IMR-90 (cell line): ENCODE results near the gene TRIM46. TPM values are rescaled to one million over a fixed set of nuclear protein-coding genes. Genes with fewer than 3 reads are reported as not detected.

Source experiments
- ATAC-seq: fragments of 200-7000 bp; cut with Tn5 transposase; 2 replicates; pipeline ENCODE4 v1.9.1; 2020; ENCODE audit warnings: low read depth, mild to moderate bottlenecking, moderate library complexity
- BruUV-seq: library from RNA; stranded (reverse); fragments of 400-500 nt; replicated peaks from 2 replicates; lab custom pipeline; 2021; lab: Mats Ljungman, UMichigan
- CTCF ChIA-PET: fragments of 300-600 bp; formaldehyde crosslinking; extraction: SDS; loops from one replicate; lab custom pipeline; 2021; ENCODE audit warnings: antibody characterized with exemption; lab: Yijun Ruan, JAX
- POLR2A ChIA-PET: fragments of 300-600 bp; sonication (Branson Sonifier 250); formaldehyde crosslinking; loops from one replicate; lab custom pipeline; 2022; ENCODE audit warnings: antibody characterized with exemption; ENCODE audit not compliant: unreplicated experiment; lab: Charles Lee
- DNase-seq: peaks from one replicate; pipeline ENCODE4 v3.0.0; 2013
- H2AFZ ChIP-seq: replicated peaks from 2 replicates; pipeline ENCODE3; 2013; ENCODE audit warnings: low read length, mild to moderate bottlenecking; ENCODE audit not compliant: poor library complexity
- H2AK5ac ChIP-seq: 2 replicates; pipeline ENCODE4 v1.6.1; 2013; ENCODE audit warnings: low read depth, low read length, inconsistent platforms
- H2AK9ac ChIP-seq: replicated peaks from 2 replicates; pipeline ENCODE3; 2013; ENCODE audit warnings: mild to moderate bottlenecking, low read depth, low read length, moderate library complexity; ENCODE audit not compliant: poor library complexity
- H2BK120ac ChIP-seq: 2 replicates; pipeline ENCODE4 v1.6.1; 2013; ENCODE audit warnings: low read depth, low read length, inconsistent platforms
- H2BK15ac ChIP-seq: 3 replicates; pipeline ENCODE4 v1.6.1; 2013; ENCODE audit warnings: low read depth, low read length, inconsistent platforms
- H2BK20ac ChIP-seq: 2 replicates; pipeline ENCODE4 v1.6.1; 2013; ENCODE audit warnings: low read depth, mild to moderate bottlenecking, inconsistent platforms, low read length, moderate library complexity
- H2BK5ac ChIP-seq: 2 replicates; pipeline ENCODE4 v1.6.1; 2013; ENCODE audit warnings: mild to moderate bottlenecking, low read depth, low read length, inconsistent platforms; ENCODE audit not compliant: poor library complexity, severe bottlenecking
- H3K14ac ChIP-seq: replicated peaks from 2 replicates; pipeline ENCODE4 v1.6.1; 2013; ENCODE audit warnings: low read depth, low read length, inconsistent platforms
- H3K18ac ChIP-seq: 2 replicates; pipeline ENCODE4 v1.6.1; 2013; ENCODE audit warnings: low read depth, low read length, control low read depth
- H3K23ac ChIP-seq: 2 replicates; pipeline ENCODE4 v1.6.1; 2013; ENCODE audit warnings: low read depth, low read length, inconsistent platforms
- H3K27ac ChIP-seq: 2 replicates; pipeline ENCODE4 v1.5.1; 2013; ENCODE audit warnings: mild to moderate bottlenecking, control low read depth, low read length; ENCODE audit not compliant: insufficient read depth
- H3K27me3 ChIP-seq: 2 replicates; pipeline ENCODE4 v1.6.1; 2013; ENCODE audit warnings: low read length; ENCODE audit not compliant: control insufficient read depth, insufficient read depth
- H3K36me3 ChIP-seq: 2 replicates; pipeline ENCODE4 v1.6.1; 2013; ENCODE audit warnings: low read length, mixed read lengths; ENCODE audit not compliant: control insufficient read depth, insufficient read depth
- H3K4ac ChIP-seq: 2 replicates; pipeline ENCODE4 v1.6.1; 2013; ENCODE audit warnings: low read depth, low read length, inconsistent platforms
- H3K4me1 ChIP-seq: 2 replicates; pipeline ENCODE4 v1.6.1; 2013; ENCODE audit warnings: low read length, mixed read lengths; ENCODE audit not compliant: control insufficient read depth, insufficient read depth
- H3K4me2 ChIP-seq: 2 replicates; pipeline ENCODE4 v1.6.1; 2013; ENCODE audit warnings: low read depth, mild to moderate bottlenecking, control low read depth, low read length, moderate library complexity
- H3K4me3 ChIP-seq: 2 replicates; pipeline ENCODE4 v1.5.1; 2013; ENCODE audit warnings: low read depth, mild to moderate bottlenecking, control low read depth, low read length, moderate library complexity; ENCODE audit not compliant: insufficient read depth
- H3K56ac ChIP-seq: 2 replicates; pipeline ENCODE4 v1.6.1; 2013; ENCODE audit warnings: low read length, inconsistent platforms; ENCODE audit not compliant: insufficient read depth; ENCODE audit errors: extremely low read depth
- H3K79me1 ChIP-seq, 2 experiments: 2 replicates each; pipeline ENCODE4 v1.6.1; 2013; ENCODE audit warnings: low read length in 2 of 2, inconsistent platforms in 1 of 2, low read depth in 1 of 2
- H3K9ac ChIP-seq: 2 replicates; pipeline ENCODE4 v1.6.1; 2013; ENCODE audit warnings: low read depth, low read length, control low read depth
- H3K9me1 ChIP-seq: 2 replicates; pipeline ENCODE4 v1.6.1; 2013; ENCODE audit warnings: low read length, inconsistent platforms; ENCODE audit not compliant: insufficient read depth
- H3K9me3 ChIP-seq: 2 replicates; pipeline ENCODE4 v1.6.1; 2013; ENCODE audit warnings: low read length; ENCODE audit not compliant: control insufficient read depth, insufficient read depth
- H4K20me1 ChIP-seq: 2 replicates; pipeline ENCODE4 v1.6.1; 2013; ENCODE audit warnings: low read length, inconsistent platforms; ENCODE audit not compliant: insufficient read depth
- H4K5ac ChIP-seq: 2 replicates; pipeline ENCODE4 v1.6.1; 2013; ENCODE audit warnings: mild to moderate bottlenecking, low read depth, low read length, control low read depth
- H4K8ac ChIP-seq, 2 experiments: 2 replicates each; pipeline ENCODE4 v1.6.1; 2013; ENCODE audit warnings: low read depth in 2 of 2, low read length in 2 of 2, control low read depth in 1 of 2, inconsistent platforms in 1 of 2
- H4K91ac ChIP-seq: 2 replicates; pipeline ENCODE4 v1.6.1; 2013; ENCODE audit warnings: low read depth, low read length, inconsistent platforms; ENCODE audit not compliant: insufficient read depth
- BHLHE40 ChIP-seq: fragments of 150-350 bp; IDR thresholded peaks from 2 replicates; pipeline ENCODE4 v1.6.1; 2016; ENCODE audit warnings: mild to moderate bottlenecking, low read depth, low read length
- CHD1 ChIP-seq: IDR thresholded peaks from 2 replicates; pipeline ENCODE4 v1.6.1; 2012; ENCODE audit warnings: low read depth, low read length, improper control_type of control experiment
- MAFK ChIP-seq: IDR thresholded peaks from 2 replicates; pipeline ENCODE4 v1.6.1; 2012; ENCODE audit warnings: low read depth, low read length, improper control_type of control experiment
- MXI1 ChIP-seq: IDR thresholded peaks from 2 replicates; pipeline ENCODE4 v1.6.1; 2012; ENCODE audit warnings: low read depth, mild to moderate bottlenecking, low read length, moderate library complexity, borderline replicate concordance
- NFE2L2 ChIP-seq: fragments of 150-350 bp; IDR thresholded peaks from 2 replicates; pipeline ENCODE4 v1.6.1; 2016; ENCODE audit warnings: low read depth, mild to moderate bottlenecking, low read length
- RCOR1 ChIP-seq: IDR thresholded peaks from 2 replicates; pipeline ENCODE4 v1.6.1; 2012; ENCODE audit warnings: mild to moderate bottlenecking, low read length, improper control_type of control experiment; ENCODE audit not compliant: insufficient replicate concordance
- RFX5 ChIP-seq: IDR thresholded peaks from 2 replicates; pipeline ENCODE4 v1.8.0; 2012; ENCODE audit warnings: low read depth, mild to moderate bottlenecking, low read length, moderate library complexity
- SMC3 ChIP-seq: fragments of 150-350 bp; IDR thresholded peaks from 2 replicates; pipeline ENCODE4 v1.6.1; 2016; ENCODE audit warnings: low read depth, mild to moderate bottlenecking, antibody characterized with exemption, low read length, moderate library complexity
- WGBS, 2 experiments: methylation state at CpG; one replicate each; pipeline versions ENCODE4 v1.1.5 to v1.1.7; 2013; ENCODE audit warnings: missing lambda C conversion rate in 2 of 2; ENCODE audit not compliant: insufficient read length in 1 of 2; ENCODE audit errors: extremely low coverage in 2 of 2; 5-methylcytosine and 5-hydroxymethylcytosine counted together
- dilution Hi-C: fragments of 300-500 bp; cut with HindIII; formaldehyde crosslinking; loops from one replicate; pipeline ENCODE4 v1.14.3; 2018; ENCODE audit warnings: low sequenced_read_pairs; ENCODE audit not compliant: unreplicated experiment
- in situ Hi-C: fragments of 300-500 bp; cut with MboI; formaldehyde crosslinking; loops from 3 replicates; pipeline ENCODE4 v1.14.3; 2019; ENCODE audit warnings: low sequenced_read_pairs, inconsistent platforms, mixed read lengths
- intact Hi-C: fragments of 100-400 bp; cut with micrococcal nuclease; formaldehyde crosslinking; loops from 2 replicates; pipeline ENCODE4 v1.10.0; 2022
- polyA plus RNA-seq, 3 experiments: library from polyadenylated mRNA; depleted of rRNA; stranded (reverse); fragments of >200 nt; gene quantifications; 2 replicates each; pipeline ENCODE4 v1.2.3, GENCODE V29; 2012; ENCODE audit warnings: low replicate concordance in 1 of 3
- total RNA-seq: library from RNA; depleted of rRNA; stranded (reverse); fragments of >200 nt; gene quantifications from 2 replicates; pipeline ENCODE4 v1.2.3, GENCODE V29; 2012
- TF ChIP-seq, protein P1 (sequence below): fragments of 150-350 bp; IDR thresholded peaks from 2 replicates; pipeline ENCODE4 v1.6.1; 2017; ENCODE audit warnings: mild to moderate bottlenecking, antibody characterized with exemption, low read length, low read depth
- TF ChIP-seq, protein P2 (sequence below): conservative IDR thresholded peaks from 2 replicates; pipeline ENCODE4 v1.5.1; 2012; ENCODE audit warnings: mild to moderate bottlenecking, low read depth, low read length, improper control_type of control experiment

TRIM46 gene
- total and polyA plus RNA-seq, 2 of the 4 experiments (the other 2 are of a cell fraction), result 2.3 to 6.2 TPM

DNA sequence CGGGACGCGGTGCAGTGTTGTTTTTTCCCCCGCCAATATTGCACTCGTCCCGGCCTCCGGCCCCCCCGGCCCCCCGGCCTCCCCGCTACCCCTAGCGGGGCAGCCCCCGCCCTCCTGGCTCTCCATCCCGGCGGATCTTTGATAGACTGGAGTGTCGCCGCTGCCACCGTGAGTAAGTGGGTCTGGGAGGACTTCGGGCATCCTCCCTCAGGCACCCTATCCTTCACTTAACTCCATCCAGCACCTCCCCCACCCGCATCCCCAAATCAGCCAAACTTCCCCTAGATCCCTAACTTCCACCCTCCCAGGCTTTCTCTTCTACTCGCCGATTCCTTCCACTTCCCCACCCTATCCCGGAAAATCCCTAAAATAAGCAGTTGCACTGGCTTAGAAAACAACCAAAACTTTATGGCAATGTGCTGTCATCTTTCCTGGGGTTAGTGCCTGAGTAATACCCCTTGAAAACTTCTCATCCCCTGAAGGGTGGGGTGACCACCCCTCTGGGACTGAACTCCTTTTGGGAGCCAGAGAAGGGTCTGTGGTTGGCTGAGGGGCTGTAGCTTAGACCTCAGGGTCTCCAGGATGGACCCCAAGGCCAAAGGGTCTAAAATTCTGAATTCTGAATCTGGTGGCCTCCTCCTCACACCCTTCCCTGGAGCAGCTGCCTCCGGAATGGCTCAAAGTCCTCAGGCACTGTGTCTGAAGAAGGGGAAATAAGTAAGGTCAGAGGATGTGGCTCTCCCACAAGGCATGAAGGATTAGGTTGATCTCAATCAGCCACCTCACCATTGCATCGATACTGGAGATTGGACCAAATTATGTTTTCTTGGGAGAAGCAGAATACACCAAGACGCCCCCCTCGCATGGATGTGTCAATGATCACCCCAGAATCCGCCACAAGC is 21.8 kb downstream of the TRIM46 start:
- peak overlapping the region; percentile 93 for H2AK9ac ChIP-seq
- H3K4me2 ChIP-seq, result peak overlapping the region; percentile 85
- H3K14ac ChIP-seq, result peak overlapping the region; percentile 1; the same call in 1 of the 2 replicates
- H2BK20ac ChIP-seq, result no peak overlapping the region
- peak overlapping the region; percentile 77; the same call in 1 of the 2 replicates for H3K23ac ChIP-seq
- H3K27me3 ChIP-seq, result no peaks in the 10 kb centered on the region
- no peak overlapping the region for H2BK15ac ChIP-seq
- no peak overlapping the region for H2BK5ac ChIP-seq
- no peak overlapping the region for H3K18ac ChIP-seq
- H3K9me3 ChIP-seq, result no peaks in the 10 kb centered on the region
- no peak overlapping the region; the same call in 1 of the 2 replicates for H3K4ac ChIP-seq
- intact Hi-C loops, result no loop called here
- dilution Hi-C loops, result no loop called here
- H3K9ac ChIP-seq, result peak overlapping the region; percentile 35
- H3K56ac ChIP-seq, result 0 out of 2 replicates have a peak overlapping the region, but pooled peaks have one; percentile 10
- peak overlapping the region in 1 of 2 experiments; percentile 26; a peak in 1 of 4 replicates for H4K8ac ChIP-seq
- no TSS peak for BruUV-seq
- H2BK120ac ChIP-seq, result no peak overlapping the region
- H3K9me1 ChIP-seq, result peaks cover 19% of the 10 kb centered on the region
- peaks cover 13 to 30% of the 10 kb centered on the region in 2 experiments; a peak in 3 of 4 replicates for H3K79me1 ChIP-seq
- in situ Hi-C loops, result no loop called here
- 7% methylated on average over 3 of the region's 27 CpGs; no CpG with 5 or more reads in 1 of the 2 experiments for WGBS, 2 experiments
- peak overlapping the region; percentile 39 for H2AFZ ChIP-seq
- H4K5ac ChIP-seq, result no peak overlapping the region
- H4K20me1 ChIP-seq, result no peaks in the 10 kb centered on the region
- H3K36me3 ChIP-seq, result peaks cover 20% of the 10 kb centered on the region
- H3K4me1 ChIP-seq, result peaks cover 17% of the 10 kb centered on the region
- peak overlapping the region; percentile 1; the same call in 1 of the 2 replicates for H4K91ac ChIP-seq
- CTCF ChIA-PET, result interaction anchor here (0.8 to 2.1 kb wide), 2 partner anchors 18 to 32 kb away, joined by 4 to 5 read pairs; no protein-coding TSS in a partner anchor
- DNase-seq (peak; percentile 11), ATAC-seq (peak; percentile 1; the same call in 1 of the 2 replicates)
- H3K4me3 ChIP-seq, result peak overlapping the region; percentile 55
- peak overlapping the region; percentile 28; the same call in 1 of the 2 replicates for H3K27ac ChIP-seq
- POLR2A ChIA-PET, result interaction anchor here (0.6 to 1.0 kb wide), 2 partner anchors 14 to 525 kb away, joined by 4 to 6 read pairs; no protein-coding TSS in a partner anchor
- 0 out of 2 replicates have a peak overlapping the region, but pooled peaks have one; percentile 17 for H2AK5ac ChIP-seq
- TF ChIP-seq SMC3 (no peak), NFE2L2 (no peak), BHLHE40 (no peak), MAFK (no peak), RFX5 (no peak), CHD1 (no peak), MXI1 (no peak), RCOR1 (no peak)
- TF ChIP-seq, protein P1, sequence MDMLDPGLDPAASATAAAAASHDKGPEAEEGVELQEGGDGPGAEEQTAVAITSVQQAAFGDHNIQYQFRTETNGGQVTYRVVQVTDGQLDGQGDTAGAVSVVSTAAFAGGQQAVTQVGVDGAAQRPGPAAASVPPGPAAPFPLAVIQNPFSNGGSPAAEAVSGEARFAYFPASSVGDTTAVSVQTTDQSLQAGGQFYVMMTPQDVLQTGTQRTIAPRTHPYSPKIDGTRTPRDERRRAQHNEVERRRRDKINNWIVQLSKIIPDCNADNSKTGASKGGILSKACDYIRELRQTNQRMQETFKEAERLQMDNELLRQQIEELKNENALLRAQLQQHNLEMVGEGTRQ, result no peak
- TF ChIP-seq, protein P2, sequence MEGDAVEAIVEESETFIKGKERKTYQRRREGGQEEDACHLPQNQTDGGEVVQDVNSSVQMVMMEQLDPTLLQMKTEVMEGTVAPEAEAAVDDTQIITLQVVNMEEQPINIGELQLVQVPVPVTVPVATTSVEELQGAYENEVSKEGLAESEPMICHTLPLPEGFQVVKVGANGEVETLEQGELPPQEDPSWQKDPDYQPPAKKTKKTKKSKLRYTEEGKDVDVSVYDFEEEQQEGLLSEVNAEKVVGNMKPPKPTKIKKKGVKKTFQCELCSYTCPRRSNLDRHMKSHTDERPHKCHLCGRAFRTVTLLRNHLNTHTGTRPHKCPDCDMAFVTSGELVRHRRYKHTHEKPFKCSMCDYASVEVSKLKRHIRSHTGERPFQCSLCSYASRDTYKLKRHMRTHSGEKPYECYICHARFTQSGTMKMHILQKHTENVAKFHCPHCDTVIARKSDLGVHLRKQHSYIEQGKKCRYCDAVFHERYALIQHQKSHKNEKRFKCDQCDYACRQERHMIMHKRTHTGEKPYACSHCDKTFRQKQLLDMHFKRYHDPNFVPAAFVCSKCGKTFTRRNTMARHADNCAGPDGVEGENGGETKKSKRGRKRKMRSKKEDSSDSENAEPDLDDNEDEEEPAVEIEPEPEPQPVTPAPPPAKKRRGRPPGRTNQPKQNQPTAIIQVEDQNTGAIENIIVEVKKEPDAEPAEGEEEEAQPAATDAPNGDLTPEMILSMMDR, result no peak
